HepG2 (cell line): ENCODE data around the gene PRAC1. TPM values are rescaled to one million over a fixed set of nuclear protein-coding genes. Genes with fewer than 3 reads are reported as not detected.

Experiments used
- ATAC-seq: fragments of 200-7000 bp; cut with Tn5 transposase; 3 replicates; pipeline ENCODE4 v1.9.1; 2020; ENCODE audit warnings: mild to moderate bottlenecking, moderate library complexity
- BruUV-seq: library from RNA; stranded (reverse); fragments of 400-500 nt; replicated peaks from 2 replicates; lab custom pipeline; 2021; lab: Mats Ljungman, UMichigan
- CTCF ChIA-PET: fragments of 300-600 bp; formaldehyde crosslinking; extraction: SDS; loops from one replicate; lab custom pipeline; 2021; ENCODE audit warnings: low total read pairs, inconsistent platforms, low intra/inter-chr PET ratio; lab: Yijun Ruan, JAX
- POLR2A ChIA-PET: fragments of 350-600 bp; sonication (Branson Sonifier 250); formaldehyde crosslinking; loops from one replicate; lab custom pipeline; 2020; ENCODE audit warnings: antibody characterized with exemption, inconsistent platforms; lab: Yijun Ruan, JAX
- DNase-seq: peaks from one replicate; pipeline ENCODE4 v3.0.0-alpha.2; 2015; ENCODE audit warnings: low spot score
- FAIRE-seq: peaks from 3 replicates; lab custom pipeline; 2011; peaks lifted over from hg19 to GRCh38; lab: Jason Lieb, UNC
- H2AFZ ChIP-seq: one replicate; pipeline ENCODE4 v1.6.1; 2011; ENCODE audit warnings: low read length, inconsistent platforms
- H3K27ac ChIP-seq: fragments of 300-600 bp; 3 replicates; pipeline ENCODE4 v1.8.0; 2011; ENCODE audit warnings: mixed run types, mild to moderate bottlenecking, mixed read lengths, low read length, inconsistent platforms; ENCODE audit not compliant: insufficient read depth; ENCODE audit errors: extremely low read length
- H3K27me3 ChIP-seq, 2 experiments: fragments of 200-600 bp in 1 of 2; 2 replicates in 1 of 2; 3 replicates in 1 of 2; pipeline versions ENCODE4 v1.6.0 to v1.8.0; 2011; ENCODE audit warnings: low read length in 2 of 2, mild to moderate bottlenecking in 2 of 2, moderate library complexity in 2 of 2, inconsistent platforms in 1 of 2; ENCODE audit not compliant: insufficient read depth in 2 of 2, control insufficient read depth in 1 of 2
- H3K36me3 ChIP-seq, 2 experiments: fragments of 200-600 bp in 1 of 2; replicated peaks in 1 of 2; 2 replicates in 1 of 2; 3 replicates in 1 of 2; pipeline versions ENCODE4 v1.5.1 to v1.8.0; 2011; ENCODE audit warnings: low read length in 2 of 2, inconsistent platforms in 1 of 2; ENCODE audit not compliant: insufficient read depth in 2 of 2, control insufficient read depth in 1 of 2
- H3K4me1 ChIP-seq: 2 replicates; pipeline ENCODE4 v1.5.1; 2012; ENCODE audit warnings: low read length, inconsistent platforms; ENCODE audit not compliant: insufficient read depth
- H3K4me2 ChIP-seq: 2 replicates; pipeline ENCODE4 v1.6.0; 2011; ENCODE audit warnings: low read depth, low read length, inconsistent platforms
- H3K4me3 ChIP-seq, 3 experiments: fragments of 200-600 bp in 1 of 3; sonication (generic), shearing (Covaris generic) in 1 of 3; replicated peaks in 1 of 3; 2 replicates each; pipeline ENCODE4 v1.5.1; 2011 to 2016; ENCODE audit warnings: low read length in 3 of 3, inconsistent platforms in 2 of 3, low read depth in 2 of 3, mild to moderate bottlenecking in 2 of 3, control low read depth in 1 of 3, mixed read lengths in 1 of 3; ENCODE audit not compliant: insufficient read depth in 1 of 3
- H3K79me2 ChIP-seq: one replicate; pipeline ENCODE4 v1.6.1; 2011; ENCODE audit warnings: low read length, inconsistent platforms; ENCODE audit not compliant: insufficient read depth
- H3K9ac ChIP-seq: 2 replicates; pipeline ENCODE4 v1.6.0; 2011; ENCODE audit warnings: mild to moderate bottlenecking, low read depth, low read length, inconsistent platforms; ENCODE audit not compliant: insufficient read depth
- H3K9me3 ChIP-seq: 2 replicates; pipeline ENCODE4 v1.5.1; 2012; ENCODE audit warnings: mild to moderate bottlenecking, low read length
- H4K20me1 ChIP-seq: 2 replicates; pipeline ENCODE4 v1.6.0; 2011; ENCODE audit warnings: inconsistent platforms, mild to moderate bottlenecking, low read length, moderate library complexity; ENCODE audit not compliant: insufficient read depth
- FOXK2 ChIP-seq: fragments of 450-650 bp; IDR thresholded peaks from 2 replicates; pipeline ENCODE4 v1.6.1; 2016
- HES4 ChIP-seq: sonication (generic); formaldehyde crosslinking; IDR thresholded peaks from 2 replicates; pipeline ENCODE4 v1.9.0; 2021; ENCODE audit warnings: mild to moderate bottlenecking, missing genetic modification reagents, borderline replicate concordance
- PRPF4 ChIP-seq: fragments of 200-400 bp; formaldehyde crosslinking; IDR thresholded peaks from 2 replicates; pipeline ENCODE4 v1.6.1; 2016; ENCODE audit warnings: low read length, low read depth; ENCODE audit not compliant: poor library complexity, severe bottlenecking
- SMYD3 ChIP-seq: sonication (generic); formaldehyde crosslinking; IDR thresholded peaks from 2 replicates; pipeline ENCODE4 v1.8.1; 2023; ENCODE audit warnings: mild to moderate bottlenecking, missing genetic modification reagents
- THAP11 ChIP-seq: IDR thresholded peaks from 2 replicates; pipeline ENCODE4 v1.6.1; 2016; ENCODE audit warnings: missing biosample characterization, missing genetic modification reagents
- ZC3H13 ChIP-seq: sonication (generic); formaldehyde crosslinking; IDR thresholded peaks from 2 replicates; pipeline ENCODE4 v1.8.1; 2023; ENCODE audit warnings: mild to moderate bottlenecking, missing genetic modification reagents, moderate library complexity
- ZNF281 ChIP-seq: sonication (generic); formaldehyde crosslinking; IDR thresholded peaks from 2 replicates; pipeline ENCODE4 v1.4.0; 2020; ENCODE audit warnings: missing genetic modification reagents, borderline replicate concordance
- ZNF326 ChIP-seq: sonication (generic); formaldehyde crosslinking; IDR thresholded peaks from 2 replicates; pipeline ENCODE4 v1.4.0; 2020; ENCODE audit warnings: missing genetic modification reagents, borderline replicate concordance
- ZNF34 ChIP-seq: sonication (generic); formaldehyde crosslinking; IDR thresholded peaks from 2 replicates; pipeline ENCODE4 v1.4.0; 2020; ENCODE audit warnings: mild to moderate bottlenecking, missing genetic modification reagents, borderline replicate concordance
- ZNF446 ChIP-seq: sonication (generic); formaldehyde crosslinking; IDR thresholded peaks from 2 replicates; pipeline ENCODE4 v1.5.0; 2020; ENCODE audit warnings: mild to moderate bottlenecking, missing genetic modification reagents
- ZNF616 ChIP-seq: sonication (generic); formaldehyde crosslinking; IDR thresholded peaks from 2 replicates; pipeline ENCODE4 v1.5.0; 2020; ENCODE audit warnings: low read depth, mild to moderate bottlenecking, missing genetic modification reagents
- ZNF776 ChIP-seq: sonication (generic); formaldehyde crosslinking; IDR thresholded peaks from 2 replicates; pipeline ENCODE4 v1.4.0; 2020; ENCODE audit warnings: mild to moderate bottlenecking, missing genetic modification reagents
- WGBS: methylation state at CpG from one replicate; pipeline ENCODE4 v1.1.6; 2017; ENCODE audit warnings: low lambda C conversion rate; 5-methylcytosine and 5-hydroxymethylcytosine counted together
- in situ Hi-C: cut with HindIII; loops from 2 replicates; pipeline ENCODE4 v1.10.0; 2017; ENCODE audit warnings: low pct_unique_long_range_greater_than_20kb; ENCODE audit not compliant: extremely low pct_ligation_motif_present
- intact Hi-C: fragments of 100-400 bp; cut with micrococcal nuclease; formaldehyde crosslinking; loops from one replicate; pipeline ENCODE4 v1.10.0; 2022; ENCODE audit not compliant: unreplicated experiment
- polyA plus RNA-seq, 8 experiments: library from polyadenylated mRNA; depleted of rRNA in 3 of 8; stranded (reverse) in 7 of 8; unstranded in 1 of 8; fragments of >200 nt; fragmentation: Illumina TruSeq in 4 of 8; extraction: Trizol in 4 of 8; gene quantifications; 2 replicates each; pipeline versions ENCODE4 v1.2.1 to v1.2.3, GENCODE V29; 2011 to 2016; ENCODE audit warnings: low read depth in 4 of 8, missing spikeins in 1 of 8, mixed read lengths in 1 of 8; ENCODE audit not compliant: insufficient read depth in 1 of 8
- total RNA-seq, 5 experiments: library from RNA; depleted of rRNA; stranded (reverse); fragments of >200 nt; fragmentation: Illumina TruSeq; extraction: Trizol; gene quantifications; 2 replicates each; pipeline ENCODE4 v1.2.3, GENCODE V29; 2016; ENCODE audit warnings: low read depth in 1 of 5

Gene PRAC1
- total and polyA plus RNA-seq, 2 of the 13 experiments (the other 11 are each of a cell fraction or from before 2014, with no cell fraction given), result not detected

GRCh38 chr17:48729335-48730239 is 7.3 kb upstream of the PRAC1 start:
- no peak for DNase-seq
- intact Hi-C loops (loop anchor here (1.0 kb wide), 1 partner anchor 12 kb away; no protein-coding TSS in a partner anchor), in situ Hi-C loops (loop anchor here (5.0 kb wide), 2 partner anchors 58 to 148 kb away; no protein-coding TSS in a partner anchor)
- TF ChIP-seq PRPF4 (no peak), ZNF446 (CRISPR knock-in tag) (no peak), THAP11 (CRISPR knock-in tag) (no peak), SMYD3 (CRISPR knock-in tag) (no peak), ZNF616 (CRISPR knock-in tag) (no peak), ZC3H13 (CRISPR knock-in tag) (no peak), ZNF326 (no peak), ZNF281 (CRISPR knock-in tag) (no peak), FOXK2 (no peak), ZNF776 (CRISPR knock-in tag) (no peak), ZNF34 (CRISPR knock-in tag) (no peak), HES4 (CRISPR knock-in tag) (no peak)
- Histone ChIP-seq H3K27me3 (peaks cover 18 to 96% of the 10 kb centered on the region in 2 experiments; a peak in 4 of 5 replicates), H3K79me2 (no peaks in the 10 kb centered on the region), H4K20me1 (peaks cover 4% of the 10 kb centered on the region; the same call in 1 of the 2 replicates), H3K27ac (no peak overlapping the region), H2AFZ (no peak overlapping the region), H3K9me3 (no peaks in the 10 kb centered on the region), H3K4me3 (no peak overlapping the region), H3K9ac (no peak overlapping the region), H3K36me3 (no peaks in the 10 kb centered on the region), H3K4me2 (no peak overlapping the region), H3K4me1 (peaks cover 8% of the 10 kb centered on the region)
- ChIA-PET POLR2A (no interaction called here), CTCF (no interaction called here)
- ATAC-seq, result no peak
- no TSS peak for BruUV-seq
- no peak for FAIRE-seq
- WGBS, result 28% methylated on average over 19 of the region's 19 CpGs
